RWPE2 (cell line): ENCODE results near the gene LEO1.

Experiments
- ATAC-seq: fragments of 200-7000 bp; cut with Tn5 transposase; 3 replicates; pipeline ENCODE4 v1.9.1; 2021; ENCODE audit warnings: low read depth
- DNase-seq: peaks from one replicate; pipeline ENCODE4 v3.0.0-alpha.2; 2020; ENCODE audit warnings: low spot score
- H3K27ac ChIP-seq: fragments of 450-650 bp; 2 replicates; pipeline ENCODE4 v1.5.1; 2017; ENCODE audit warnings: mild to moderate bottlenecking; ENCODE audit not compliant: poor library complexity, severe bottlenecking
- H3K27me3 ChIP-seq: fragments of 250-450 bp; sonication (Bioruptor Pico); 2 replicates; pipeline ENCODE4 v1.5.1; 2021; ENCODE audit warnings: mild to moderate bottlenecking, moderate library complexity; ENCODE audit not compliant: insufficient read depth, poor library complexity, severe bottlenecking
- H3K36me3 ChIP-seq: fragments of 250-450 bp; sonication (Bioruptor Pico); 2 replicates; pipeline ENCODE4 v1.5.1; 2020; ENCODE audit warnings: low read depth, mild to moderate bottlenecking, moderate library complexity
- H3K4me1 ChIP-seq: fragments of 250-450 bp; sonication (Bioruptor Pico); 2 replicates; pipeline ENCODE4 v1.5.1; 2021; ENCODE audit warnings: mild to moderate bottlenecking, moderate library complexity; ENCODE audit not compliant: insufficient read depth, poor library complexity, severe bottlenecking
- H3K4me3 ChIP-seq: fragments of 250-450 bp; sonication (Bioruptor Pico); 2 replicates; pipeline ENCODE4 v1.5.1; 2021; ENCODE audit warnings: mild to moderate bottlenecking, moderate library complexity; ENCODE audit not compliant: severe bottlenecking
- H3K9me3 ChIP-seq: fragments of 250-450 bp; sonication (Bioruptor Pico); 2 replicates; pipeline ENCODE4 v1.5.1; 2021; ENCODE audit warnings: mild to moderate bottlenecking, moderate library complexity; ENCODE audit not compliant: severe bottlenecking
- TF ChIP-seq, protein P1 (sequence below): fragments of 450-650 bp; IDR thresholded peaks from one replicate; pipeline ENCODE4 v1.5.1; 2017; ENCODE audit warnings: mild to moderate bottlenecking, moderate library complexity; ENCODE audit not compliant: poor library complexity, severe bottlenecking

Gene LEO1

DNA sequence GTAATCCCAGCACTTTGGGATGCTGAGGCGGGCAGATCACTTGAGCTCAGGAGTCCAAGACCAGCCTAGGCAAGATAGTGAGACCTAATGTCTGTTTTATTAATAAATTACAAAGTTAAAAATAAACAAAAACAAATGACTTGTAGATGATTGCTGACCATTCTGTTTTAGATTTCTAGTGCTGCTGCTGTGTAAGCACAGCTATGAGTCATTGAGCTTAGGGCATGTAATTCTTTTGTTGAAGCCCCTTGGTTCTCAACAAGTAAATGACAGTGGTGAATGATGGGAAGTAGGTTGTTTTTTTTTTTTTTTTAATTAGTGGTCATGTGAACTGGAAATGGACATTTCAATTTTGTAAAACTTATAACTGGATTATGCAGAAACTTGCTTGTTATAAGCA is 63.3 kb downstream of the LEO1 start:
- no peak overlapping the region for H3K4me3 ChIP-seq
- H3K27me3 ChIP-seq = no peaks in the 10 kb centered on the region
- ATAC-seq = no peak
- peak overlapping the region; percentile 17 for H3K27ac ChIP-seq
- H3K9me3 ChIP-seq = no peaks in the 10 kb centered on the region
- H3K4me1 ChIP-seq = peaks cover 9% of the 10 kb centered on the region
- TF ChIP-seq, protein P1, sequence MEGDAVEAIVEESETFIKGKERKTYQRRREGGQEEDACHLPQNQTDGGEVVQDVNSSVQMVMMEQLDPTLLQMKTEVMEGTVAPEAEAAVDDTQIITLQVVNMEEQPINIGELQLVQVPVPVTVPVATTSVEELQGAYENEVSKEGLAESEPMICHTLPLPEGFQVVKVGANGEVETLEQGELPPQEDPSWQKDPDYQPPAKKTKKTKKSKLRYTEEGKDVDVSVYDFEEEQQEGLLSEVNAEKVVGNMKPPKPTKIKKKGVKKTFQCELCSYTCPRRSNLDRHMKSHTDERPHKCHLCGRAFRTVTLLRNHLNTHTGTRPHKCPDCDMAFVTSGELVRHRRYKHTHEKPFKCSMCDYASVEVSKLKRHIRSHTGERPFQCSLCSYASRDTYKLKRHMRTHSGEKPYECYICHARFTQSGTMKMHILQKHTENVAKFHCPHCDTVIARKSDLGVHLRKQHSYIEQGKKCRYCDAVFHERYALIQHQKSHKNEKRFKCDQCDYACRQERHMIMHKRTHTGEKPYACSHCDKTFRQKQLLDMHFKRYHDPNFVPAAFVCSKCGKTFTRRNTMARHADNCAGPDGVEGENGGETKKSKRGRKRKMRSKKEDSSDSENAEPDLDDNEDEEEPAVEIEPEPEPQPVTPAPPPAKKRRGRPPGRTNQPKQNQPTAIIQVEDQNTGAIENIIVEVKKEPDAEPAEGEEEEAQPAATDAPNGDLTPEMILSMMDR = no peak
- peaks cover 98% of the 10 kb centered on the region for H3K36me3 ChIP-seq
- no peak for DNase-seq

DNA sequence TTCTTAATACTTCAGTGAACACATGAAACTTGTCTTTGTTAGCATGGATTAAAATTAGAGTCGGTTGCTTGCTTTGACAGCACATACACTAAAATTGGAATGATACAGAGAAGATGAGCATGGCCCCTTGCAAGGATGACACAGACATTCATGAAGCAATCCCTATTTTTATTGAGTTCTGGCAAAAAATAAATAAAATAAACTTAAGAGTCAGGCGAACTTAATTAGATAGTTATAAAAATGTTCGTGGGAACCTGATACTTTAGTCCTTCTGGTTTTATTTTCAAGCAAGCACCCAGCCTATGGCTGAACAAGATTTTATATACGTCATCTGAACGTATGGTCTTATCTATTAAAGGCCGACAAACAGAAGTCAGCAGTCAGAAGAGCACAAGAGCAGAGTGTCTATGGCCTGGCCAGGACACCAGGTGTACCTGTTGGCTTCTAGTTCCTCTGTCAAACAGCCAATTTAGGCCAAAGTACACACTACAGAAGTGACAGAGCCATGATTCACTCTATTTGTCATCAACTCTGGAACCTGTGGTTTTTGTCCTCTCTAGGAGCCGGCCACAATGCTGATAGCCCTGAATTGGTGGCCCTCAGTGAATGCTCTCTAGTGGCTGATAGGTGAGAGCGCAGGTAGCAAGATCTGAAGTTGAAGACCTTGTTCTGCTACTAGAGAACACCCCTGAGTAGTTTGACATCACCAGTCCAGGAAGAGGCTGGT is 64.3 kb downstream of the LEO1 start:
- DNase-seq = no peak
- peak overlapping the region; percentile 17 for H3K27ac ChIP-seq
- H3K4me1 ChIP-seq = peaks cover 9% of the 10 kb centered on the region
- peak; percentile 78 for ATAC-seq
- TF ChIP-seq, protein P1 = peak; percentile 59
- no peaks in the 10 kb centered on the region for H3K27me3 ChIP-seq
- no peaks in the 10 kb centered on the region for H3K9me3 ChIP-seq
- peaks cover 94% of the 10 kb centered on the region for H3K36me3 ChIP-seq
- no peak overlapping the region for H3K4me3 ChIP-seq

DNA sequence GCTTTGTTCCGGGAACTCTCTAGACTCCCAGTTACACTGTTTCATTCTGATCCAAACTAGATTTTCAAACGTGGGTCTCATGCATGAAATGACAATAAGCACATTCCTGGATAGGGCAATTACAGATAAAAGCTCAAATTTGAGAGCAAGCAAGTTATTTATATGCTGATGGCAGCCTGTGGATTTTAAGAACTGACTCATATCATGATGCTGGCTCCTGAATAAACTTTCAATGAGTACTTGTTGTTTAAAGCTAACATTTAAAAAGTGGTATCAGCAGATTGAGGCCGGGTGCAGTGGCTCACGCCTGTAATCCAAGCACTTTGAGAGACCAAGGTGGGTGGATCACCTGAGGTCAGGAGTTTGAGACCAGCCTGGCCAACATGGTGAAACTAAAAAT is 66.6 kb downstream of the LEO1 start:
- Histone ChIP-seq H3K4me3 (no peak overlapping the region), H3K27ac (no peak overlapping the region), H3K36me3 (peaks cover 94% of the 10 kb centered on the region), H3K4me1 (peaks cover 9% of the 10 kb centered on the region), H3K9me3 (no peaks in the 10 kb centered on the region), H3K27me3 (no peaks in the 10 kb centered on the region)
- TF ChIP-seq, protein P1 = no peak
- no peak for ATAC-seq
- DNase-seq = no peak

DNA sequence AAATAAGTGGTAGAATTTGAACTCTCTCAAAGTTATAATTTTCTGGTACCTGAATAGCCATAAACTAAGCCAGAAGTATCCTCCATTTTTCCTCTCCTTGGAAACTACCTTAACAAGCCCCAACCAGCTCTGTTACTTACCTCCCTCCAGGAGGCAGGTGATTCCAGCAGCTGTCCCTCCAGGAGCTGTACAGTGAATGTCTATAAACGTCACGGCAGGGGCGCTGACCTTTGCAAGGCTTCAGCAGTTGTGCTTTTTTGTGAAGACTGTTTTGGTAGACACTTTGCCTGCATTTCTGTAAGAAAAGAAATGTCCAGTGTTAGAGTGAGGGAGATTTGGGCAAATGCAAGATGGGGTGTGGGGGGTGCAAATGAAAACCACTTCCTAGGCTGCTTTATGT is 67.2 kb downstream of the LEO1 start:
- TF ChIP-seq, protein P1 = no peak
- no peaks in the 10 kb centered on the region for H3K9me3 ChIP-seq
- no peak overlapping the region for H3K4me3 ChIP-seq
- H3K27ac ChIP-seq = no peak overlapping the region
- H3K27me3 ChIP-seq = no peaks in the 10 kb centered on the region
- no peak for DNase-seq
- H3K4me1 ChIP-seq = peaks cover 9% of the 10 kb centered on the region
- H3K36me3 ChIP-seq = peaks cover 94% of the 10 kb centered on the region
- ATAC-seq = no peak

DNA sequence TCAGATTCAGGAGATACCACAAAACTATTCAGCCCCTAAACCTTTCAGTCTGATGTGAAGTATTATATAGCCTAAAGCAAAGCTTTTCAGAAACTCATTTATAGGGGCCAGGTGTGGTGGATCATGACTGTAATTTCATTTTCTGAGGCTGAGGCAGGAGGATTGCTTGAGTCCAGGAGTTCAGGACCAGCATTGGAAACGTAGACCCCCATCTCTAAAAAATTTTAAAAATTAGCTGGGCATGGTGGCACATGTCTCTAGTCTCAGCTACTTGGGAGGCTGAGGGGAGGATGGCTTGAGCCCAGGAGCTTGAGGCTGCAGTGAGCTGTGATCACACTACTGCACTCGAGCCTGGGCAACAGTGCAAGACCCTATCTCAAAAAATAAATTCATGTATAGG is 82.1 kb downstream of the LEO1 start:
- Histone ChIP-seq H3K36me3 (peaks cover 76% of the 10 kb centered on the region), H3K27me3 (no peaks in the 10 kb centered on the region), H3K27ac (no peak overlapping the region), H3K4me3 (no peak overlapping the region), H3K9me3 (no peaks in the 10 kb centered on the region), H3K4me1 (peaks cover 8% of the 10 kb centered on the region)
- ATAC-seq (no peak), DNase-seq (no peak)
- TF ChIP-seq, protein P1 = no peak
